GM12878 (cell line): ENCODE data around the gene IL3RA. TPM values are rescaled to one million over a fixed set of nuclear protein-coding genes. Genes with fewer than 3 reads are reported as not detected.

Source experiments
- ATAC-seq: fragments of 200-7000 bp; cut with Tn5 transposase; 3 replicates; pipeline ENCODE4 v1.9.1; 2020; ENCODE audit warnings: mild to moderate bottlenecking, moderate library complexity
- BruUV-seq: library from RNA; stranded (reverse); fragments of 400-500 nt; replicated peaks from 2 replicates; lab custom pipeline; 2021; lab: Mats Ljungman, UMichigan
- CTCF ChIA-PET: fragments of 300-600 bp; sonication (Branson Sonifier 250); formaldehyde crosslinking; extraction: SDS; loops from one replicate; lab custom pipeline; 2021; ENCODE audit warnings: inconsistent platforms; lab: Yijun Ruan, JAX
- POLR2A ChIA-PET: fragments of 350-600 bp; formaldehyde crosslinking; extraction: SDS; loops from one replicate; lab custom pipeline; 2021; ENCODE audit warnings: inconsistent platforms; lab: Charles Lee
- RAD21 ChIA-PET: fragments of 300-600 bp; sonication (Branson Sonifier 250); formaldehyde crosslinking; loops from one replicate; lab custom pipeline; 2023; ENCODE audit warnings: antibody characterized with exemption; ENCODE audit not compliant: unreplicated experiment; lab: Charles Lee
- SMC1A ChIA-PET: fragments of 300-600 bp; sonication (Branson Sonifier 250); formaldehyde crosslinking; loops from one replicate; lab custom pipeline; 2023; ENCODE audit not compliant: unreplicated experiment, uncharacterized antibody; lab: Charles Lee
- DNase-seq: peaks from one replicate; pipeline ENCODE4 v3.0.0-alpha.2; 2011; ENCODE audit warnings: low read depth, low spot score
- FAIRE-seq: peaks from 3 replicates; lab custom pipeline; 2011; peaks lifted over from hg19 to GRCh38; lab: Jason Lieb, UNC
- H2AFZ ChIP-seq: 2 replicates; pipeline ENCODE4 v1.6.0; 2011; ENCODE audit warnings: low read depth, low read length, control low read depth; ENCODE audit not compliant: control insufficient read depth
- H3K27ac ChIP-seq: 2 replicates; pipeline ENCODE4 v1.5.1; 2011; ENCODE audit warnings: control low read depth; ENCODE audit not compliant: control insufficient read depth, insufficient read depth
- H3K27me3 ChIP-seq, 2 experiments: replicated peaks in 1 of 2; 2 replicates each; pipeline versions ENCODE4 v1.6.0 to v1.6.1; 2011; ENCODE audit warnings: low read length in 1 of 2; ENCODE audit not compliant: control insufficient read depth in 2 of 2, insufficient read depth in 2 of 2
- H3K36me3 ChIP-seq, 2 experiments: 2 replicates each; pipeline ENCODE4 v1.5.1; 2011; ENCODE audit warnings: low read length in 1 of 2; ENCODE audit not compliant: control insufficient read depth in 2 of 2, insufficient read depth in 2 of 2
- H3K4me1 ChIP-seq: 2 replicates; pipeline ENCODE4 v1.6.1; 2011; ENCODE audit warnings: mild to moderate bottlenecking, low read length, moderate library complexity, mixed read lengths; ENCODE audit not compliant: control insufficient read depth, insufficient read depth
- H3K4me2 ChIP-seq: 2 replicates; pipeline ENCODE4 v1.6.0; 2011; ENCODE audit warnings: control low read depth; ENCODE audit not compliant: control insufficient read depth, insufficient read depth
- H3K4me3 ChIP-seq: fragments of 200-600 bp; sonication (generic); 2 replicates; pipeline ENCODE4 v1.5.1; 2016
- H3K79me2 ChIP-seq: 2 replicates; pipeline ENCODE4 v1.6.0; 2011; ENCODE audit warnings: low read length; ENCODE audit not compliant: control insufficient read depth, insufficient read depth
- H3K9ac ChIP-seq: 2 replicates; pipeline ENCODE4 v1.8.0; 2011; ENCODE audit warnings: low read length, control low read depth, mixed read lengths; ENCODE audit not compliant: control insufficient read depth, insufficient read depth
- H3K9me3 ChIP-seq: replicated peaks from 3 replicates; pipeline ENCODE4 v1.5.1; 2011; ENCODE audit warnings: mild to moderate bottlenecking, low read length; ENCODE audit not compliant: control insufficient read depth, insufficient read depth
- H4K20me1 ChIP-seq: 2 replicates; pipeline ENCODE4 v1.6.0; 2011; ENCODE audit not compliant: control insufficient read depth, insufficient read depth
- HDAC6 ChIP-seq: fragments of 200-600 bp; sonication (generic); IDR thresholded peaks from one replicate; pipeline ENCODE4 v1.8.0; 2017; ENCODE audit warnings: antibody characterized with exemption; ENCODE audit not compliant: unreplicated experiment
- MEF2B ChIP-seq: fragments of 450-650 bp; IDR thresholded peaks from 2 replicates; pipeline ENCODE4 v1.6.1; 2018; ENCODE audit warnings: mild to moderate bottlenecking, moderate library complexity; ENCODE audit not compliant: partially characterized antibody, poor library complexity, severe bottlenecking
- POLR2A ChIP-seq: IDR thresholded peaks from 2 replicates; pipeline ENCODE4 v1.6.1; 2011; ENCODE audit warnings: low read depth, mild to moderate bottlenecking, low read length
- POLR2AphosphoS5 ChIP-seq: IDR thresholded peaks from 2 replicates; pipeline ENCODE4 v1.6.1; 2011; ENCODE audit warnings: mild to moderate bottlenecking, low read length, inconsistent platforms
- STAT1 ChIP-seq: fragments of 450-650 bp; conservative IDR thresholded peaks from 2 replicates; pipeline ENCODE4 v1.6.1; 2014; ENCODE audit warnings: antibody characterized with exemption, mild to moderate bottlenecking
- ZSCAN29 ChIP-seq: fragments of 450-650 bp; IDR thresholded peaks from 2 replicates; pipeline ENCODE4 v1.6.1; 2017; ENCODE audit warnings: mild to moderate bottlenecking, moderate library complexity
- WGBS: methylation state at CpG from one replicate; pipeline ENCODE4 v1.1.6; 2016; ENCODE audit warnings: low lambda C conversion rate; ENCODE audit not compliant: insufficient replicate concordance, insufficient coverage; ENCODE audit errors: missing lambda C conversion rate; 5-methylcytosine and 5-hydroxymethylcytosine counted together
- in situ Hi-C: fragments of 300-500 bp; cut with MboI; formaldehyde crosslinking; loops from 9 replicates; pipeline ENCODE4 v1.14.3; 2018; ENCODE audit warnings: mixed read lengths
- intact Hi-C: fragments of 100-400 bp; cut with micrococcal nuclease; formaldehyde crosslinking; loops from one replicate; pipeline ENCODE4 v1.14.2; 2022; ENCODE audit not compliant: unreplicated experiment
- polyA plus RNA-seq, 11 experiments: library from polyadenylated mRNA; depleted of rRNA in 4 of 11; unstranded in 6 of 11; stranded (reverse) in 5 of 11; fragments of >200 nt; fragmentation: Nextera tagmentation in 4 of 11; fragmentation: Illumina TruSeq in 1 of 11; extraction: Ambion mirVana in 4 of 11; extraction: Trizol in 1 of 11; gene quantifications; 1 replicate in 1 of 11; 2 replicates in 10 of 11; pipeline versions ENCODE4 v1.2.1 to v1.2.3, GENCODE V29; 2011 to 2016; ENCODE audit warnings: inconsistent platforms in 2 of 11, missing spikeins in 2 of 11, low read depth in 1 of 11
- total RNA-seq, 4 experiments: library from RNA; depleted of rRNA in 3 of 4; stranded (reverse); fragments of >200 nt in 3 of 4; fragmentation: Illumina TruSeq in 1 of 4; extraction: Trizol in 1 of 4; gene quantifications; 2 replicates each; pipeline versions ENCODE4 v1.2.1 to v1.2.3, GENCODE V29; 2013 to 2021

Gene IL3RA
- total and polyA plus RNA-seq, 10 of the 15 experiments (the other 5 are each of a cell fraction or from before 2014, with no cell fraction given) = 2.1 to 31.1 (median 17.9) TPM

- Histone ChIP-seq H3K4me3 (no peak overlapping the region), H3K4me1 (peaks cover 3% of the 10 kb centered on the region; the same call in 1 of the 2 replicates), H4K20me1 (no peaks in the 10 kb centered on the region), H3K27me3 (no peaks in the 10 kb centered on the region), H3K27ac (no peak overlapping the region), H3K36me3 (peaks cover 7 to 16% of the 10 kb centered on the region in 2 experiments; a peak in 3 of 4 replicates), H3K9ac (no peak overlapping the region), H3K9me3 (no peaks in the 10 kb centered on the region; the same call in 2 of the 3 replicates), H2AFZ (no peak overlapping the region), H3K79me2 (peaks cover 19% of the 10 kb centered on the region), H3K4me2 (no peak overlapping the region)
- no peak; the same call in 1 of the 3 replicates for ATAC-seq
- no peak for DNase-seq
- peak; percentile 66 for TF ChIP-seq POLR2A
- TF ChIP-seq POLR2AphosphoS5 = 0 out of 2 replicates have a peak, but pooled peaks have one; percentile 33
- TF ChIP-seq ZSCAN29 = no peak
- intact Hi-C loops (no loop called here), in situ Hi-C loops (no loop called here)
- no peak for FAIRE-seq
- BruUV-seq = no TSS peak
- 91% methylated on average over 27 of the region's 29 CpGs for WGBS
- CTCF ChIA-PET = no interaction called here
- POLR2A ChIA-PET = no interaction called here
- RAD21 ChIA-PET = no interaction called here
- SMC1A ChIA-PET = no interaction called here
These were observed 62.1 kb downstream of the IL3RA start for GRCh38 chrX:1398431-1399340.

GRCh38 chrX:1400049-1400448 is 63.5 kb downstream of the IL3RA start:
- H3K4me2 ChIP-seq = no peak overlapping the region
- peaks cover 7% of the 10 kb centered on the region for H3K79me2 ChIP-seq
- RAD21 ChIA-PET = no interaction called here
- no peak overlapping the region for H3K27ac ChIP-seq
- no peak for ATAC-seq
- TF ChIP-seq HDAC6 (no peak), STAT1 (no peak), MEF2B (no peak), POLR2A (peak; percentile 50; the same call in 1 of the 2 replicates)
- CTCF ChIA-PET = no interaction called here
- no peak overlapping the region for H3K9ac ChIP-seq
- in situ Hi-C loops = no loop called here
- H3K9me3 ChIP-seq = no peaks in the 10 kb centered on the region; the same call in 2 of the 3 replicates
- 89% methylated on average over 12 of the region's 12 CpGs for WGBS
- H2AFZ ChIP-seq = no peak overlapping the region
- intact Hi-C loops = no loop called here
- SMC1A ChIA-PET = no interaction called here
- H3K27me3 ChIP-seq = no peaks in the 10 kb centered on the region
- H3K36me3 ChIP-seq = peaks cover 8 to 19% of the 10 kb centered on the region in 2 experiments; a peak in 3 of 4 replicates
- no peak for DNase-seq
- POLR2A ChIA-PET = no interaction called here
- no TSS peak for BruUV-seq
- H3K4me3 ChIP-seq = no peak overlapping the region
- peaks cover under 1% of the 10 kb centered on the region; the same call in 1 of the 2 replicates for H3K4me1 ChIP-seq
- no peak for FAIRE-seq
- no peaks in the 10 kb centered on the region for H4K20me1 ChIP-seq
